Transverse colon (tissue), 4 donors: ENCODE results near the gene VWA3B. TPM values are rescaled to one million over a fixed set of nuclear protein-coding genes. Genes with fewer than 3 reads are reported as not detected.

ENCODE experiments used
- DNase-seq: peaks from one replicate; pipeline ENCODE4 v3.0.0-alpha.2; 2019
- H3K27ac ChIP-seq, 4 donors: fragments of 200-600 bp; sonication (generic); 2 replicates each; pipeline ENCODE4 v1.5.1; 2016 to 2018; ENCODE audit warnings: inconsistent platforms in 4 of 4
- H3K27me3 ChIP-seq: fragments of 200-600 bp; sonication (generic); 2 replicates; pipeline ENCODE4 v1.5.1; 2017; ENCODE audit warnings: inconsistent platforms
- H3K36me3 ChIP-seq, 4 donors: fragments of 200-600 bp; sonication (generic); 2 replicates each; pipeline ENCODE4 v1.5.1; 2017 to 2019; ENCODE audit warnings: inconsistent platforms in 4 of 4
- H3K4me1 ChIP-seq, 4 donors: fragments of 200-600 bp; sonication (generic); 2 replicates each; pipeline ENCODE4 v1.5.1; 2017 to 2020; ENCODE audit warnings: inconsistent platforms in 4 of 4
- H3K4me3 ChIP-seq, 4 donors: fragments of 200-600 bp; sonication (generic); 1 replicate in 1 of 4; 2 replicates in 3 of 4; pipeline versions ENCODE4 v1.5.1 to v1.6.1; 2017 to 2019; ENCODE audit warnings: inconsistent platforms in 4 of 4
- H3K9me3 ChIP-seq, 2 donors: fragments of 200-600 bp; sonication (generic); 2 replicates each; pipeline ENCODE4 v1.5.1; 2017 to 2019; ENCODE audit warnings: inconsistent platforms in 2 of 2
- CTCF ChIP-seq, 5 experiments: fragments of 200-600 bp in 3 of 5; fragments of 450-650 bp in 2 of 5; sonication (generic) in 3 of 5; IDR thresholded peaks; 1 replicate in 2 of 5; 2 replicates in 3 of 5; pipeline ENCODE4 v1.5.1; 2016 to 2017; ENCODE audit warnings: antibody characterized with exemption in 5 of 5, inconsistent platforms in 3 of 5, mild to moderate bottlenecking in 2 of 5, moderate library complexity in 1 of 5
- EP300 ChIP-seq: sonication (generic); formaldehyde crosslinking; IDR thresholded peaks from one replicate; pipeline ENCODE4 v1.6.1; 2017; ENCODE audit warnings: antibody characterized with exemption, low read depth
- POLR2A ChIP-seq: fragments of 450-650 bp; IDR thresholded peaks from one replicate; pipeline ENCODE4 v1.6.1; 2016; ENCODE audit warnings: antibody characterized with exemption, mild to moderate bottlenecking, moderate library complexity
- POLR2AphosphoS5 ChIP-seq, 3 donors: sonication (generic); formaldehyde crosslinking; IDR thresholded peaks; one replicate each; pipeline ENCODE4 v1.6.1; 2016; ENCODE audit warnings: antibody characterized with exemption in 3 of 3
- WGBS, 2 donors: methylation state at CpG; one replicate each; pipeline ENCODE4 v1.1.5; 2018; ENCODE audit warnings: low coverage in 1 of 2; 5-methylcytosine and 5-hydroxymethylcytosine counted together
- in situ Hi-C, 4 donors: fragments of 200-750 bp; cut with MboI; loops; one replicate each; pipeline versions ENCODE4 v1.15.0 to v1.15.1; 2017; ENCODE audit warnings: low sequenced_read_pairs in 3 of 4, low pct_ligation_motif_present in 1 of 4, low pct_unique_long_range_greater_than_20kb in 1 of 4
- intact Hi-C: fragments of 100-400 bp; cut with DNase I; formaldehyde crosslinking; loops from one replicate; pipeline ENCODE4 v1.15.1; 2023; ENCODE audit warnings: low total_unique reads
- total RNA-seq, 4 donors: library from RNA; depleted of rRNA; stranded (reverse); fragments of >200 nt; gene quantifications; one replicate each; pipeline ENCODE4 v1.1.0, GENCODE V29; 2016

The VWA3B gene
- total RNA-seq, 4 donors from 2014 or later: 0.41 to 0.48 TPM; not detected in 2

- Histone ChIP-seq H3K4me3 (no peak overlapping the region), H3K36me3 (no peaks in the 10 kb centered on the region), H3K9me3 (no peaks in the 10 kb centered on the region), H3K27ac (no peak overlapping the region), H3K4me1 (peaks cover 0 to 8% (median 1%) of the 10 kb centered on the region in 4 donors), H3K27me3 (no peaks in the 10 kb centered on the region)
- intact Hi-C loops (no loop called here), in situ Hi-C loops (no loop called here)
- DNase-seq: no peak
- TF ChIP-seq POLR2AphosphoS5 (IDR thresholded peaks at IDR 0.05) (no peak), POLR2A (no peak), EP300 (no peak), CTCF (IDR thresholded peaks at IDR 0.05) (no peak)
- WGBS, 2 donors: 89% methylated on average over 4 of the region's 4 CpGs; no CpG with 5 or more reads in 1 of the 2 donors
These were observed 73.6 kb downstream of the VWA3B start for GRCh38 chr2:98160554-98160953.

GRCh38 chr2:98161186-98161585 is 74.2 kb downstream of the VWA3B start:
- DNase-seq: no peak
- H3K4me3 ChIP-seq: no peak overlapping the region
- no peaks in the 10 kb centered on the region for H3K27me3 ChIP-seq
- 91 to 100% methylated on average over 1 to 4 of the region's 4 CpGs for WGBS, 2 donors
- TF ChIP-seq CTCF (IDR thresholded peaks at IDR 0.05) (no peak), POLR2A (no peak), EP300 (no peak), POLR2AphosphoS5 (IDR thresholded peaks at IDR 0.05) (no peak)
- H3K36me3 ChIP-seq: no peaks in the 10 kb centered on the region
- intact Hi-C loops (no loop called here), in situ Hi-C loops (no loop called here)
- no peaks in the 10 kb centered on the region for H3K9me3 ChIP-seq
- no peak overlapping the region for H3K27ac ChIP-seq
- peaks cover 0 to 8% (median 1%) of the 10 kb centered on the region in 4 donors for H3K4me1 ChIP-seq

GRCh38 chr2:98164256-98164655 is 77.3 kb downstream of the VWA3B start:
- Histone ChIP-seq H3K36me3 (no peaks in the 10 kb centered on the region), H3K4me1 (peaks cover 0 to 8% (median 1%) of the 10 kb centered on the region in 4 donors), H3K27me3 (peaks cover 3% of the 10 kb centered on the region), H3K27ac (no peak overlapping the region), H3K9me3 (no peaks in the 10 kb centered on the region), H3K4me3 (no peak overlapping the region)
- WGBS, 2 donors: 67 to 90% methylated on average over 1 to 2 of the region's 2 CpGs
- in situ Hi-C loops (no loop called here), intact Hi-C loops (no loop called here)
- DNase-seq: no peak
- TF ChIP-seq CTCF (IDR thresholded peaks at IDR 0.05) (no peak), POLR2A (no peak), EP300 (no peak)

GRCh38 chr2:98165516-98166071 is 78.6 kb downstream of the VWA3B start:
- TF ChIP-seq POLR2AphosphoS5 (IDR thresholded peaks at IDR 0.05) (no peak), EP300 (no peak), CTCF (IDR thresholded peaks at IDR 0.05) (no peak), POLR2A (no peak)
- peaks cover 3% of the 10 kb centered on the region for H3K27me3 ChIP-seq
- DNase-seq: no peak
- H3K4me1 ChIP-seq: peaks cover 0 to 8% (median 1%) of the 10 kb centered on the region in 4 donors
- H3K4me3 ChIP-seq: no peak overlapping the region
- 88% methylated on average over 5 of the region's 5 CpGs; no CpG with 5 or more reads in 1 of the 2 donors for WGBS, 2 donors
- intact Hi-C loops (no loop called here), in situ Hi-C loops (no loop called here)
- no peaks in the 10 kb centered on the region for H3K36me3 ChIP-seq
- no peaks in the 10 kb centered on the region for H3K9me3 ChIP-seq
- H3K27ac ChIP-seq: no peak overlapping the region
